HG02642 (cell line): ENCODE measurements around the gene ZNF579.
"Not testable (repeated sequence)": the region's sequence is repeated elsewhere in the genome, so short reads cannot be mapped to it uniquely, and the experiment has no call there.

ENCODE experiments used
- ATAC-seq: cut with Tn5 transposase; IDR thresholded peaks from one replicate; pipeline ENCODE4 v1.9.1; 2021; ENCODE audit warnings: mild to moderate bottlenecking; ENCODE audit not compliant: unreplicated experiment, poor library complexity

ZNF579 gene

DNA sequence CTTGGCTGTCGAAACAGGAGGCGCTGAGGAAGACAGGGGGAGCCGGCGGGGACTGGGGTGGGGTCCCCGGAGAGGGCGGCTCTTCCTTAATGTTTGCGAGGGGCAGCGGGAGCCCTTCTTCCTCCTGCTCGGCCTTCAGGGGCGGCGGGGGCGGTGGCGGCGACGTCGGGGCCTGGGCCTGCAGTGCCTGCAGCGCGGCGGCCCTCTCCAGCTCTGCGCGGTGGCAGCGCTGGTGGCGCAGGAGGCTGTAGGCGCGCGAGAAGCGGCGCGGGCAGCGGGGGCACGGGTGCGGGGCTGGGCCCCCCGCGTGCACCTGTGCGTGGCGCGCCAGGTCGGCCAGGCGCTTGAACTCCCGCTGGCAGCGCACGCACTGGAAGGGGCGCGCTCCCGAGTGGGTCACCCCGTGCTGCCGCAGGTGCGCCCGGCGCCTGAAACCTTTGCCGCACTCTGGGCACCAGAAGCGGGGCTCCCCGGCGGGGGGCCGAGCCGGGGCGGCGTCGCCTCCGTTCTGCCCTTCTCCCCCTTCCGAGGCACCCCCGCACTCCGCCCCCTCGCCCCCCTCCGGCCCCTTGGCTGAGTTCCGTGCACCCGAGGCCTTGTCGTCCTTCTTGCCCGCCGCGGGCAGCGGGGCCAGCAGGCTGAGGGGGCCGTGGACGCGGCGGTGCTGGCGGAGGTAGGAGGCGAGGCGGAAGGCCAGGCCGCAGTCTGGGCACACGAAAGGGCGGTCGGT is 2.5 kb downstream of the ZNF579 start:
- ATAC-seq = no peak

GRCh38 chr19:55576746-55577145 is 3.9 kb downstream of the ZNF579 start:
- ATAC-seq = no peak

GRCh38 chr19:55573929-55574328 is 6.7 kb downstream of the ZNF579 start:
- not testable (repeated sequence) for ATAC-seq

DNA sequence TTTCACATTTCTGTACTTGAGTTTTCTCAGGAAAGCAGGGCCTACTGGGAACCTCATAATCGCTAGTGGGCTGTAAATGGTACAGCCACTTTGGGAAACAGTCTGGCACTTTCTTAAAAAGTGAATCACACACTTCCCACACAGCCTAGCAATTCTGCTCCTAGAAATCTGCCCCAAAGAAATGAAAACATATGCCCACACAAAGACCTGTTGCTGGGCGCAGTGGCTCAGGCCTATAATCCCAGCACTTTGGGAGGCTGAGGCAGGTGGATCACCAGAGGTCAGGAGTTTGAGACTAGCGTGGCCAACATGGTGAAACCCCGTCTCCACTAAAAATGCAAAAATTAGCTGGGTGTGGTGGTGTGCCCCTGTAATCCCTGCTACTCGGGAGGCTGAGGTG is 11.2 kb downstream of the ZNF579 start:
- not testable (repeated sequence) for ATAC-seq

GRCh38 chr19:55567708-55568328 is 12.8 kb downstream of the ZNF579 start:
- no peak for ATAC-seq

- ATAC-seq = no peak
These were observed 13.8 kb downstream of the ZNF579 start for GRCh38 chr19:55566823-55567222.

DNA sequence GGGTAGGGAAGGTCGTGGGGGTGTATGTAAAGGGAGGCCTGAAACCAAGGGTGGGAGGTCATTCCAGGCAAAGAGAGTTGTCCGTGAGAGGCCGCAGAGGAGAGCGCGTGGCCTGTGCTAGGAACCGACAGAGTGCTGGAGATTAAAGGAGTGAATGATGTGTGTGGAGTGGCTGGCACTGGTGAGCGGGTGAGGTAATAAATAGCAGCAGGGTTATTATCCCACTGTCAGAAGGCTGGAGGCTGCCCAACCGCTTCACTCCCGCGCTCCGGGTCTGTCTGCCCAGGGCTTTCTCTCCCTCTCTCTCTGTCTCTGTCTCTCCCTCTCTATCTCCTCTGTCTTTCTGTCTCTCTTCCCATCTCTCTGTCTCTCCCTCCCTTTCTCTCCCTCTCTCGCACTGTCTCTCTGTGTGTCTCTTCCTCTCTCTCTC is 17.4 kb downstream of the ZNF579 start:
- ATAC-seq = no peak

GRCh38 chr19:55559684-55560083 is 21.0 kb downstream of the ZNF579 start:
- ATAC-seq = no peak

DNA sequence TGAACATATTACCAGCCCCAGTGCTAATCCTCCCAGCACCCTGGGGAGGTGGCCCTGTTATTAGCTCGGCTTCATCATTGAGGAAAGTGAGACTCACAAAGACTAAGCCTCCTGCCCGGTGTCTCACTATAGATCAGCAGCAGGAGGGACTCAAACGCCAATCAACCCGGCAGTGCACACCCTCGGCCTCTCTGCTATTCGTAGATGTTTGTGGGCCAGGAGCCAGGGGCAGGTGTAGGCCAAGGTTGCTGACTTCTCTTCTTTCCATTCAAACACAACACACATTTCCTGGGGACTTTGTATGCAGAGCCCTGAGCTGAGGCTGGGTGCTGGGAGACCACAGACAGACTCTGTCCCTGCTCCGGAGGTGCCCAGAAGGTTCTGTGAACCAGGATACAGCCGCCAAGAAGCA is 25.9 kb downstream of the ZNF579 start:
- ATAC-seq = no peak

GRCh38 chr19:55554302-55554701 is 26.3 kb downstream of the ZNF579 start:
- ATAC-seq = no peak

DNA sequence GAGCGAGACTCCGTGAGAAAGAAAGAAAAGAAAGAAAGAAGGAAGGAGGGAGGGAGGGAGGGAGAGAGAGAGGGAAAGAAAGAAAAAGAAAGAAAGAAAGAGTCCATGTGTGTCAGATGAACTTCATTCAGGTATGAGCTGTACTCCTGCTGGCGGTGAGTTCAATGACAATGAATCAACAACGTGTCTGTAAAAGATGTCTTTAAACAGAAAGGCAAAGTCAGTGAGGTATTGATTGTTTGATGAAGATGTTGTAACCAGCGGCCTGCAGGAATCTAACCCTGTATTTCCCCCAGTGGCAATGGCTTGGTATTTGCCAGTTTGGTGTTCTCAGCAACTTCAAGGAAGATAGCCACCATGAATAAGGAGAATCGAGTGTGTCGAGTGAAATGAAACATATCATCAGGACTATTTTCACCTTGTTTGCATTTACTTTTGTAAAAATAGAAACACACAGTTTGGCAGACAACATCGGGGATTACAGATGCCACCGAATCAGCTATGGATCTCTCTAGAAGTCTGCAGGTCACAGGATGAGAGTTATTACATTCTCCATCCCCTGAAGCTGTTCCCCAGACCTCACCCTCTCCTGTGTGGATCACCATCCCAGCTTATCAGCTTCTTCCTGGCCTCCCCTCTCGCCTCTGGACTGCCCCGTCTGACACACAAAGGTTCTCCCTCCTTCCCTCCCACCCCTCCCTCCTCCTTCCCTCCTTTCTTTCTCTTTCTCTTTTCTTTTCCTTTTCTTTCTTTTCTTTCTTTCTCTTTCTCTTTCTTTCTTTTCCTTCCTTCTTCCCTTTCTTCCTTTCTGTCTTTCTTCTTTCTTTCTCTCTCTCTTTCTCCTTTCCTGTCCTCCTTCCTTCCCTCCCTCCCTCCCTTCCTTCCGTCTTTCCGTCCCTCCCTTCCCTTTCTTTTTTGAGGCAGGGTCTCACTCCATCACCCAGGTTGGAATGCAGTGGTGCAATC is 27.1 kb downstream of the ZNF579 start:
- no peak for ATAC-seq

GRCh38 chr19:55552620-55553019 is 28.0 kb downstream of the ZNF579 start:
- ATAC-seq = no peak

DNA sequence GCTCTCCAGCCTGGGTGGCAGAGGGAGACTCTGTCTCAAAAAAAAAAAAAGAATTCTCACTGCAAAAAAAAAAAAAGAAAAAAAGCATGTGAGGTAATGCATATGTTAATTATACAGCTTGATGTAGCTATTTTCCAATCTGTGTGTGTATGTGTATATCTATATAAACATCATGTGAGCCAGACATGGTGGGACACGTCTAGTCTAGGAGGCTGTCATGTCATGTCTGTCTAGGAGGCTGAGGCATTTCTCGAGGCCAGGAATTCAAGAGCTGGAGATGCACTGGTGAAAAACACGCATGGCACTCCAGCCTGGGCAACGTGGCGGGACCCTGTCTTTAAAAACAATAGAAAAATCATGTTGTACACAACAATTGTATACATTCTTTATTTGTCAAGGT is 28.4 kb downstream of the ZNF579 start:
- no peak for ATAC-seq

GRCh38 chr19:55550321-55550650 is 30.4 kb downstream of the ZNF579 start:
- ATAC-seq = no peak

DNA sequence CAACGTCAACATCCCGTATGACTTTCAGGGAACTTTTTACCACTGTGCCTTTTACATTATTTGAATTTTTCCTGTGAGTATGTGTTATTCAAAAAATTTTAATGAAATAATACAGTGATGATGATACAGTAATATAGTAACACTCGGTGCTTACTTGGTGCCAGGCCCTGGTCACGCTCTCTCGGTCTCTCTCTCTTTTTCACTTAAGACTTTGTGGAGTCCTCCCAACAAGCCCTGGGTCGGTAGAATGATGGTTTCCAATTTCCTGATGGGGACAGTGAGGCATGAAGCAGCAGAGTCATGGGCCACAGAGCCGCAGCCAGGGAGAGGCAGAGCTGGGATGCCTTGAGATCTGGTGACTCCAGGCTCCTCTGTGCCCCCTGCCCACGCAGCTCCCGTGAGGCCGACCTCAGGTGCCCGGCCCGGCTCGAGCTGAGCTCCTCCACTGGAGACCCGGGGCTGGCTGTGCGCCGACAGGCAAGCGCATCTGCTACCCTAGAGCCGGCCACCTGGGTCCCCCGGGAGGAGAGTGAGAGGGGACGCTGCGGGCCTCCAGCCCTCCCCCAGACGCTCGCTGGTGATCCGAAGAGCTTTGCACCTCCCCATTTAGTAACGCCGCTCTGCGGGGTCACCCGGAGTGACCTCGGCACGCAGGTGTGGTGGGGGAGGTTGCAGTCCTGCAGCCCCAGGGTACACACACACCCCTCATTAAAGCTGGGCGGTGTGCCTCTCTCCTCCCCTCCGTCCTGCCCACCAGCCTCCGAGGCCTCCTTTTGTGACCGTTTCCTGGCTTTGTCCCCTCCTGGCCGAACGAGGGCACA is 30.9 kb downstream of the ZNF579 start:
- ATAC-seq = no peak

DNA sequence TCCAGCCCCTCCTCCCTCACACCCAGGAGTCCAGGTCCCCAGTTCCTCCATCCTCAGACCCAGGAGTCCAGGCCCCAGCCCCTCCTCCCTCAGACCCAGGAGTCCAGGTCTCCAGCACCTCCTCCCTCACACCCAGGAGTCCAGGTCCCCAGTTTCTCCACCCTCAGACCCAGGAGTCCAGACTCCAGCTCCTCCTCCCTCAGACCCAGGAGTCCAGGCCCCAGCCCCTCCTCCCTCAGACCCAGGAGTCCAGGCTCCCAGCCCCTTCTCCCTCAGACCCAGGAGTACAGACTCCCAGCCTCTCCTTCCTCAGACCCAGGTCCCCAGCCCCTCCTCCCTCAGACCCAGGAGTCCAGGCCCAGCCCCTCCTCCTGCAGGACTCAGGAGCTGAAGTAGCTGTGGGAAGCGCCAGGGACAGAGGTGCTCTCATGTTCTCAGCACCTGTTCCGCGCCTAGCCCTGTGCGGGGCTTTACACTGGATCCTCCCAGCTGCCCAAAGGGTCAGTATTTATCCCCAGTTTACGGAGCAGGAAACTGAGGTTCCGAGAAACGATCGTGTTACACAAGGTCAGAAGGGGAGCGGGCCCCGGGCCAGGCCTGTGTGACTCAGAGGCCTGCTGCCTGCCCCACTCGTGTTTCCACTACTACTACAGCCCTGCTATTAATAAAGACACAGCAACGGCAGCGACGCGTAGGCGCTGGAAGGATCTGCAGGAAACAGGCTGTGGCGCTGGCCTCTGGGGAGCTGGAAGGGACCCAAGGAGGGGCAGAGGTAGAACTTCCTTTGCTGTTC is 33.6 kb downstream of the ZNF579 start:
- no peak for ATAC-seq

- ATAC-seq = no peak
These were observed 34.6 kb downstream of the ZNF579 start for GRCh38 chr19:55546011-55546410.

- no peak for ATAC-seq
These were observed 35.2 kb downstream of the ZNF579 start, which contains the start of gene SBK3 for GRCh38 chr19:55545443-55545842. TSS of gene SBK3 (minus strand) at chr19:55545543. CDS start at chr19:55545543, 0 bp downstream.

DNA sequence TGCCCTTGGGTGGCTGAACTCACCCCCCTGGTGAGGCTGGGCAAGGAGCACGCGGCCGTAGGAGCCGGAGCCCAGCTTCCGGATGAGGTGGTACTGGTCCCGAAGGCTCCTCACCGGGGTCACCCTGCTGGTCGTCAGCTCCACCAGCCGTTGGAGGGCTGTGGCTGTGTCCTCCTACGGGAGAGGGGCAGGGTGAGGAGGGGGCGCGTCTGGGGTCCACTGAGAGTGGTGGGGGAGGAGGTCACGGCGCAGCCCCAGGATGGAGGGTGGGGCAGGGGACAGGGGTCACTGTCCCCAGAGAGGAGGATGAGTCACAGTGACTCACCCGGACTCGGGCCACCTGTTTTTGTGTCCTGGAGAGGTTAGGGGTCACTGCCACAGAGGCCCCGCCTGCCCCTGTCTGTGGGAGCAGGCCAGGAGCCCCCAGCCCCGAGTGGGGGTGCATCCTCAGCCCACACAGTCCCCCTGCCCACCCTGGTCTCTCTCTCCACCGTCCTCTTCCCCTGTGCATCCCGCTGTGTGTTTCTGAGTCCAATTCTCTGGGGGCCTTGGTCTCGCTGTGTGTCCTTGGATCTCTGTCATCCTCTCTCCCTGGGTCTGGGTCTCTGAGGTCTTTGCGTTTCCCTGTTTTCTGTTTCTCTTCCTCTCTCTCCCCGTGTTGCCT is 35.7 kb downstream of the ZNF579 start:
- no peak for ATAC-seq
